ENCODE measurements around the gene ADGRL3.

ADGRL3 gene

GRCh38 chr4:61442936-61443335, 242.8 kb downstream of the ADGRL3 start (continued):
- TF ChIP-seq ZNF692 (tag by site-specific recombination; IDR thresholded peaks at IDR 0.05) (no peak), REST (tag by site-specific recombination; IDR thresholded peaks at IDR 0.05) (no peak), ZNF335 (tag by site-specific recombination; conservative IDR thresholded peaks at IDR 0.05) (no peak), IKZF3 (tag by site-specific recombination; IDR thresholded peaks at IDR 0.05) (no peak), ZNF518A (tag by site-specific recombination; conservative IDR thresholded peaks at IDR 0.05; ENCODE audit: low read depth) (no peak), ZNF488 (tag by site-specific recombination; IDR thresholded peaks at IDR 0.05) (no peak)

- H3K4me1 ChIP-seq (ENCODE audit: control insufficient read depth, insufficient read depth, low read length) = peaks cover 7% of the 10 kb centered on the region; the same call in 1 of the 2 replicates
- ChIA-PET POLR2A (no interaction called here), CTCF (no interaction called here)
- H3K36me3 ChIP-seq (ENCODE audit: control insufficient read depth in 2 of 2, insufficient read depth in 1 of 2, low read length in 2 of 2) = no peaks in the 10 kb centered on the region
- no peak overlapping the region for H3K27ac ChIP-seq (ENCODE audit: extremely low read depth, low read depth, low read length)
- H3K4me3 ChIP-seq (ENCODE audit: low read depth, low read length) = no peak overlapping the region
- H3K9me3 ChIP-seq (ENCODE audit: control insufficient read depth, insufficient read depth, low read depth, low read length) = no peaks in the 10 kb centered on the region
- TF ChIP-seq ZNF621 (tag by site-specific recombination; IDR thresholded peaks at IDR 0.05) = no peak
- TF ChIP-seq KLF10 (tag by site-specific recombination; IDR thresholded peaks at IDR 0.05) = no peak
- no peak for TF ChIP-seq ZNF132 (tag by site-specific recombination; IDR thresholded peaks at IDR 0.05; ENCODE audit: borderline replicate concordance)
- no peak for TF ChIP-seq ZNF266 (tag by site-specific recombination; IDR thresholded peaks at IDR 0.05; ENCODE audit: low read depth)
- no peak for TF ChIP-seq PRDM4 (tag by site-specific recombination; IDR thresholded peaks at IDR 0.05)
- TF ChIP-seq ZNF140 (tag by site-specific recombination; IDR thresholded peaks at IDR 0.05) = no peak
- TF ChIP-seq ZNF548 (tag by site-specific recombination; IDR thresholded peaks at IDR 0.05) = no peak
- no peak for TF ChIP-seq ZNF692 (tag by site-specific recombination; IDR thresholded peaks at IDR 0.05)
- TF ChIP-seq ZNF10 (tag by site-specific recombination; IDR thresholded peaks at IDR 0.05) = no peak
- no peak for TF ChIP-seq ZFP3 (tag by site-specific recombination; IDR thresholded peaks at IDR 0.05; ENCODE audit: low read depth)
- no peak for TF ChIP-seq ZBTB44 (tag by site-specific recombination; IDR thresholded peaks at IDR 0.05)
- no peak for TF ChIP-seq ZNF239 (tag by site-specific recombination; IDR thresholded peaks at IDR 0.05)
- TF ChIP-seq IKZF3 (tag by site-specific recombination; IDR thresholded peaks at IDR 0.05) = no peak
- TF ChIP-seq SALL2 (tag by site-specific recombination; IDR thresholded peaks at IDR 0.05; ENCODE audit: borderline replicate concordance) = no peak
Measured at GRCh38 chr4:61443813-61444510, 243.8 kb downstream of the ADGRL3 start.

All from HEK293 (cell line).